Stimulated activated CD4-positive, alpha-beta T cell treated with anti-CD3 and anti-CD28 coated beads, Interleukin-4, amount 100 ng/mL, for 48 hours (primary cell): ENCODE measurements around the gene RPS27A.
A peak's percentile ranks its signal among the peaks of the same experiment; 100 is the strongest.
"Not testable (repeated sequence)": the region's sequence is repeated elsewhere in the genome, so short reads cannot be mapped to it uniquely, and the experiment has no call there.

Source experiments
- DNase-seq, 2 donors: peaks; one replicate each; pipeline ENCODE4 v3.0.0-alpha.2; 2020; ENCODE audit warnings: low read depth in 2 of 2

The RPS27A gene

DNA sequence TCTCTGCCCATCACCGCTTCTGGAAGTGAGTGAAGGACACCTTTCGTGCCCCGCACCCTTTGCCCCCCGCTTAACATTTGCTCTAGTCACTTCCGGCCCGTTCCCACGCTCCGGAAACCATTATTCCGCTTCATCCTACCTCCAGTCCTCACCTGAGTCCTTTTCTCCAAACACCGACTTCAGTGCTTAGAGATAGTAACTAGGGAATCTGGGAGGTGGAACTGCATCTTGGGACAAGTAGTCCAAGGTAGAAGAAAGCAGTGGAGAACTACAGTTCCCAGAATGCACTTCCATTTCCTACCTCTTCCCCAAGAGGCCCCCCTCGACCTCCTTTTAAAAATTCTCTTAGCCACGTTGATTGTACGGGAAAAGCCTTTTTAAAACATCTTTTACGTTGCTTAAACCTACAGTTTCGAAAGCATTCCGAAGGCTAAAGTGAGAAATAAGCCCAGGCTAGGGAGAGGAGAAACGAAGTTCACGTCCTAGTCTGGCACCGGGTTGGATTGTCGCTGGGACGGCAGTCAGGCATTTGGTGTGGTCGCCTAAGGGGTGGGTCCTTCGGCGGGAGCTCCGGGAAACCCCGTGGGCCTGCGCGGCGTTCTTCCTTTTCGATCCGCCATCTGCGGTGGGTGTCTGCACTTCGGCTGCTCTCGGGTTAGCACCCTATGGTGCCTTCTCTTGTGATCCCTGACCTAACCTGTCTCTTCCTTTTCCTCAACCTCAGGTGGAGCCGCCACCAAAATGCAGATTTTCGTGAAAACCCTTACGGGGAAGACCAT lies at the start of gene RPS27A, which contains the start of gene CLHC1:
RPS27A (plus strand) TSS at position 605 of the 779 bp plus-strand sequence; CDS start at position 742, 137 bp downstream.
CLHC1 (minus strand) TSS at position 210 of the 779 bp plus-strand sequence. CDS start 9,882 bp downstream, outside the sequence.
- peak; percentile 89 to 91 for DNase-seq

DNA sequence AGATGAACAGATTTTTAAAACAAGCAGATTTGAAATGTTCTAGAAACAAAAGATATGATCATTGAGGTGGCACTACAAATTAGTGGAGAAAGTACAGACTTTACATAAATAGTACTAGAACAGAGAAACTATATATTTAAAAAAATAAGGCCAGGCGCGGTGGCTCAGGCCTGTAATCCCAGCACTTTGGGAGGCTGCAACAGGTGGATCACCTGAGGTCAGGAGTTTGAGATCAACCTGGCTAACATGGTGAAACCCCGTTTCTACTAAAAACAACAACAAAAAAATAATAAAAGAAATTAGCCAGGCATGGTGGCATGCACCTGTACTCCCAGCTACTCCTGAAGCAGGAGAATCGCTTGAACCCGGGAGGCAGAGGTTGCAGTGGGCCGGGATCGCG lies 45.7 kb upstream of the RPS27A start:
- not testable (repeated sequence) for DNase-seq

GRCh38 chr2:55191888-55192287 lies 40.6 kb upstream of the RPS27A start:
- DNase-seq: not testable (repeated sequence)

- no peak for DNase-seq
Measured at GRCh38 chr2:55196526-55196925, 36.0 kb upstream of the RPS27A start.

- no peak for DNase-seq
Measured at GRCh38 chr2:55200416-55200815, 32.1 kb upstream of the RPS27A start.

- DNase-seq: no peak
Measured at GRCh38 chr2:55204536-55204935, 28.0 kb upstream of the RPS27A start.

DNA sequence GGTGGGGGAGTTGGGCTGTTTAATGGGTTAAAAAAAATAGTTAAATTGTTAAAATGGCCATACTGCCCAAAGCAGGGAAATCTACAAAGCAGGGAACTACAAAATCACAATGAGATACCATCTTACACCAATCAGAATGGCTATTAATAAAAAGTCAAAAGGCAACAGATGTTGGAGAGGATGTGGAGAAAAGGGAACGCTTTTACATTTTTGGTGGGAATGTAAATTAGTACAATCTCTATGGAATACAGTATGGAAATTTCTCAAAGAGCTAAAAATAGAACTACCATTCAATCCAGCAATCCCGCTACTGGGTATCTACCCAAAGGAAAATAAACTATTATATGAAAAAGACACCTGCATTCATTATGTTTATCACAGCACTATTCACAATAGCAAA lies 27.5 kb upstream of the RPS27A start:
- no peak for DNase-seq

GRCh38 chr2:55213822-55214221 lies 18.7 kb upstream of the RPS27A start:
- DNase-seq: no peak

DNA sequence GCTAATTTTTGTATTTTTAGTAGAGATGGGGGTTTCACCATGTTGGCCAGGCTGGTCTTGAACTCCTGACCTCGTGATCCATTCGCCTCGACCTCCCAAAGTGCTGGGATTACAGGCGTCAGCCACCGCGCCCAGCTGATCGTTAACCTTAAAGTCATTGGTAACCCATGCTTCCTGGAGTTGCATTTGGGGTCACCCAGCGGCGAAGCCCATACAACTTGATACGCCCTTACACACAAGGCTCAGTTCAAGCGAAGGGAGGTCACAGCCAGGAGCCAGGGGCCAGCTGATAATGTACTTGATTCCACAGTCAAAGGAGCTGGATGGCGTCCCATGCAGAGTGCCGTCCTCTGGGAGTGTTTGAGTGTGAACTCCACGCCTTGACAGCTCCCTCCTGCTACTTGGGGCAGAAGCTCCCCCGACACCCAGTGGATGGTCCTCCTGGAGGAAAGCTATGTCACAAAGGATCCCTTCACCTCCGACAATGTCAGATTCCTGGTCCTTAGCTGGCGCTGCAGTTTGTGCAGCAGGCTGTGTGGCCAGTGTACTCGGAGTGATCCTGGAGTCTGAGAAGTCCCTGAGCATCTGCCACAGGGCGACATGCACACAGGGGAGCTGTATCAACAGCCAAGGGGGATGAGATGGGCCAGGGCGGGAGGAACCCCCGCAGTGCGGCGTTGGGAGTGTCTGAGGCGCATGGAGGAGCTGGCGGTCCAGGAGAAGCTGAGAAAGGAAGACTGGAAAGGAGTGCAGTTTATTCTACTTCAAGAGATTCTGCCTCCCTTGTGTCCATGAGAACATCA lies 8.3 kb upstream of the RPS27A start:
- no peak for DNase-seq

DNA sequence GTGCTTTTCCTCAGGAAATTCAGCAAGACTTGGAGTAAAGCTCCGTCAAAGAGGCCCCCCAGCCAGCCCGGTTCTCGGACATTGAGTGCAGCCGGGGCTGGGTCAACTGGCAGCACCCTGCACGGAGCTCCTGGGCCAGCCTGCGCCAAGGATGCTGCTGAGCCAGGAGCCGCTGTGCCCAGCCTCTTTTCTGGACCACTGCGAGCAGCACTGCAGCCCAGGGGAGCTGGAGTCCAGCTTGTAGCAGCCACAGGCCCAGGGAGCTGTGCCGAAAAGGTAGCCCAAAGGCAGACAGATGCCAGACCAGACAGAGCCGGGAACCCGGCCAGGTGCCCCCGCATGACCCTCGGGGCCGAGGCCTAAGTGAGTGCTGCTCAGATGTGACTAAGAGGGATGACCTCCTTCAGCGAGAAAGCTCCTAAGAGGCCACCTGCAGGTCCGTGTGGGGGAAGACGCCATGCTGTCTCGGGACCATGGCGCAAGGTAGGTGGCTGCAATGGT lies 7.7 kb upstream of the RPS27A start:
- no peak for DNase-seq

DNA sequence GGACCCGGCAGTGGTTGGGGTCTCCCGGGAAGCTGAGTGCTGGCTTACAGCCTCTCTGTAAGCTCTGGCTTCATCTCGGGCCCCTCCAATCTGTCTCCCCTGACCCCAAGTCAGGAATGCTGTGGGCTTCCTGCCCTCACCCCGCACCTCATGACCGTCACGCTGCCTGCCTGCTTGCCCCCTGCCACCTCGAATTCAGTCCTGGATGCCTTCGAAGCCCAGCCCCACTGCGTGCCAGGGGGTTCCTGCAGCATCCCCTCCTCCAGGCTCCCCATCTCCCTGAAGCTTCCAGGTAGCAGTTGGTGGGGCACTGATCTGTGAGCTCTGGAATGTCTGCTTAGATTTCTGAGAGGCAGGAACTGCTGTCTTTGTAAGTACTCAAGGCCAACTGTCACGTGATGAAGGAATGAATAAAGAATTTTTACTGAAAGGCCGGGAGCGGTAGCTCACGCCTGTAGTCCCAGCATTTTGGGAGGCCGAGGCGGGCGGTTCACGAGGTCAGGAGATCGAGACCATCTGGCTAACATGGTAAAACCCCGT lies 6.9 kb upstream of the RPS27A start:
- no peak for DNase-seq

DNA sequence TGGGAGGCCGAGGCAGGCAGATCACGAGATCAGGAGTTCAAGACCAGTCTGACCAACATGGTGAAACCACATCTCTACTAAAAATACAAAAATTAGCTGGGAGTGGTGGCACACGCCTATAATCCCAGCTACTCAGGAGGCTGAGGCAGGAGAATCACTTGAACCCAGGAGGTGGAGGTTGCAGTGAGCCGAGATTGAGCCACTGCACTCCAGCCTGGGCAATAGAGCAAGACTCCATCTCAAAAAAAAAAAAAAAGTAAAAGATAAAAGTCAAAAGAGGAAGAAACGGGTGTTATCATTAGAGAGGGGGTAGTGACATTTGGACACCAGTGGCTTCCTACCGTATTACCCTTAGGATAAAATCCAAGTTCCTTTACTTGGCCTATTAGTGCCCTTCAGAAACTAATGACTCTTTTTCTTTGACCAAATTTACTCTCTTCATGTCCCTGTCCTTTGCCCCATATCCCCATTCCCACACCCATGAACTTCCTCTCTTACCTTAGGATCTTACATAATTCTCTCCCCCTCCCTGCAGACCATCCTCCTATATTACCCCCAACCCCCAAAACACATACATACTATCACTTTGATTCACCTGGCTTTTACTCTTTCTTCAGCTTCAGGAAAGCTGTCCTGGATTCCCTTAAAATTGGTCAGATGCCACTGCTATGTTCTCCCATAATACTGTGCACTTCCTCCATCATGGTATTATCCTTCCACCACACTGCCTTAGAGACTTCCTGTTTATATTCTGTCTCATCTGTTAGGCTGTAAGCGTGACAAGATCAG lies 4.9 kb upstream of the RPS27A start:
- not testable (repeated sequence) for DNase-seq

DNA sequence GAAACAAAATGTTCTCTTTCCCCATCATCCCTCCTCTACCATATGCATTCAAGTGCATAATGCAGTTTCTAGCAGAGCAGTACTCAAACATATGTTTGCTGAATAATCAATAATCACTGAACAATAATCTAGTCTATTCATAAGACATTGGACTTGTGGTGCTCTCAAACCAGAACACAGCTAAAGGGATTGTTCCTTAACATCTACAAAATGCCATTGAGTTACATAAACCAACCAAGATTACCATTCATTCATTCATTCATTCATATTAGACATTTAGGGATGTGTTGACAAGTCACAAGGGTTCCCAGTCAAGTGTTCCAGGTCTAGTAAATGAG lies 4.3 kb upstream of the RPS27A start:
- no peak for DNase-seq

- no peak for DNase-seq
Measured at GRCh38 chr2:55229221-55229620, 3.3 kb upstream of the RPS27A start.

GRCh38 chr2:55230551-55230950 lies 1.9 kb upstream of the RPS27A start:
- DNase-seq: no peak

- no peak for DNase-seq
Measured at GRCh38 chr2:55231546-55232083, 873 bp upstream of the RPS27A start.

- DNase-seq: peak in 1 of 2 donors; percentile 37
Measured at GRCh38 chr2:55232863-55233657, 572 bp downstream of the RPS27A start.

DNA sequence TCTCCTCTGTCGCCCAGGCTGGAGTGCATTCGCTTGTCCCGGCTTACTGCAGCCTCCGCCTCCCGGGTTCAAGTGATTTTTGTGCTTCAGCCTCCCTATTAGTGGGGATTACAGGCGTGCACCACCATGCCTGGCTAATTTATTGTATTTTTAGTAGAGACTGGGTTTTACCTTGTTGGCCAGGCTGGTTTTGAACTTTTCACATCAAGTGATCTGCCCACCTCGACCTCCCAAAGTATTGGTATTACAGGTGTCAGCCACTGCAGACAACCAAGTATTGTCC lies 1.1 kb downstream of the RPS27A start:
- no peak for DNase-seq

- no peak for DNase-seq
Measured at GRCh38 chr2:55235724-55236538, 3.4 kb downstream of the RPS27A start.

- DNase-seq: no peak
Measured at GRCh38 chr2:55236992-55237543, 4.6 kb downstream of the RPS27A start.
